IPS DF 19.7 (cell line): ENCODE data around the gene IRS2.
"Not testable (repeated sequence)": the region's sequence is repeated elsewhere in the genome, so short reads cannot be mapped to it uniquely, and the experiment has no call there.

ENCODE experiments used
- DNase-seq: peaks from one replicate; pipeline ENCODE4 v3.0.0-alpha.2; 2013; ENCODE audit warnings: low read depth, low spot score

Gene IRS2

GRCh38 chr13:109786457-109787134, at the start of gene IRS2:
IRS2 (minus strand) TSS chr13:109786583; CDS start chr13:109786053, 530 bp downstream.
- no peak for DNase-seq

GRCh38 chr13:109834973-109835720, 48.8 kb upstream of the IRS2 start:
- no peak for DNase-seq

- no peak for DNase-seq
Measured at GRCh38 chr13:109833940-109834339, 47.6 kb upstream of the IRS2 start.

GRCh38 chr13:109833071-109833470, 46.7 kb upstream of the IRS2 start:
- DNase-seq = no peak

- DNase-seq = not testable (repeated sequence)
Measured at GRCh38 chr13:109828591-109829316, 42.4 kb upstream of the IRS2 start.

GRCh38 chr13:109823201-109823600, 36.8 kb upstream of the IRS2 start:
- DNase-seq = not testable (repeated sequence)

- no peak for DNase-seq
Measured at GRCh38 chr13:109821103-109821502, 34.7 kb upstream of the IRS2 start.

- DNase-seq = no peak
Measured at GRCh38 chr13:109819874-109820273, 33.5 kb upstream of the IRS2 start.

- DNase-seq = no peak
Measured at GRCh38 chr13:109818886-109819285, 32.5 kb upstream of the IRS2 start.

GRCh38 chr13:109817591-109818535, 31.5 kb upstream of the IRS2 start:
- DNase-seq = no peak

GRCh38 chr13:109816808-109817203, 30.4 kb upstream of the IRS2 start:
- DNase-seq = no peak

- no peak for DNase-seq
Measured at GRCh38 chr13:109816112-109816807, 29.9 kb upstream of the IRS2 start.

GRCh38 chr13:109815651-109816050, 29.3 kb upstream of the IRS2 start:
- no peak for DNase-seq

GRCh38 chr13:109813663-109814062, 27.3 kb upstream of the IRS2 start:
- DNase-seq = no peak

- no peak for DNase-seq
Measured at GRCh38 chr13:109812382-109812781, 26.0 kb upstream of the IRS2 start.

GRCh38 chr13:109810761-109811510, 24.6 kb upstream of the IRS2 start:
- no peak for DNase-seq

GRCh38 chr13:109809216-109809932, 23.0 kb upstream of the IRS2 start:
- no peak for DNase-seq

- DNase-seq = no peak
Measured at GRCh38 chr13:109807345-109807744, 21.0 kb upstream of the IRS2 start.

GRCh38 chr13:109804654-109805053, 18.3 kb upstream of the IRS2 start:
- DNase-seq = no peak
